GM23338 (cell line): ENCODE results near the gene NAB2. TPM values are rescaled to one million over a fixed set of nuclear protein-coding genes. Genes with fewer than 3 reads are reported as not detected.

ENCODE experiments used
- ATAC-seq: fragments of 200-7000 bp; cut with Tn5 transposase; 3 replicates; pipeline ENCODE4 v1.9.1; 2020
- DNase-seq: peaks from one replicate; pipeline ENCODE4 v3.0.0-alpha.2; 2015; ENCODE audit warnings: low spot score
- H2AFZ ChIP-seq: fragments of 200-600 bp; sonication (generic); 2 replicates; pipeline ENCODE4 v1.8.0; 2016; ENCODE audit warnings: antibody characterized with exemption, mild to moderate bottlenecking, moderate library complexity
- H3F3A ChIP-seq: fragments of 200-600 bp; sonication (generic); replicated peaks from 2 replicates; pipeline ENCODE4 v1.8.0; 2017; ENCODE audit warnings: antibody characterized with exemption, mixed run types, low read depth
- H3K27ac ChIP-seq: fragments of 200-600 bp; sonication (generic); 2 replicates; pipeline ENCODE4 v1.6.1; 2016; ENCODE audit warnings: low read depth
- H3K27me3 ChIP-seq: fragments of 200-600 bp; sonication (generic); 2 replicates; pipeline ENCODE4 v1.8.0; 2016; ENCODE audit warnings: mild to moderate bottlenecking, mixed run types, moderate library complexity; ENCODE audit not compliant: insufficient read depth
- H3K36me3 ChIP-seq: fragments of 200-600 bp; sonication (generic); 2 replicates; pipeline ENCODE4 v1.8.0; 2016; ENCODE audit warnings: mild to moderate bottlenecking; ENCODE audit not compliant: insufficient read depth
- H3K4me1 ChIP-seq: fragments of 200-600 bp; sonication (generic); 2 replicates; pipeline ENCODE4 v1.8.0; 2016; ENCODE audit warnings: mild to moderate bottlenecking, moderate library complexity; ENCODE audit not compliant: insufficient read depth
- H3K4me2 ChIP-seq: fragments of 200-600 bp; sonication (generic); 2 replicates; pipeline ENCODE4 v1.7.1; 2017; ENCODE audit warnings: mixed run types
- H3K4me3 ChIP-seq: fragments of 200-600 bp; sonication (generic); 2 replicates; pipeline ENCODE4 v1.6.1; 2016; ENCODE audit warnings: mixed run types
- H3K79me2 ChIP-seq: fragments of 200-600 bp; sonication (generic); replicated peaks from 2 replicates; pipeline ENCODE4 v1.8.0; 2017; ENCODE audit warnings: mild to moderate bottlenecking; ENCODE audit not compliant: insufficient read depth
- H3K9me2 ChIP-seq: fragments of 200-600 bp; sonication (generic); 2 replicates; pipeline ENCODE4 v1.8.0; 2017; ENCODE audit not compliant: insufficient read depth
- H4K20me1 ChIP-seq: fragments of 200-600 bp; sonication (generic); replicated peaks from 2 replicates; pipeline ENCODE4 v1.8.0; 2017; ENCODE audit warnings: mild to moderate bottlenecking; ENCODE audit not compliant: insufficient read depth
- H3K27ac Mint-ChIP-seq: 2 replicates; pipeline ENCODE4 v1.8.0; 2020; ENCODE audit warnings: inconsistent platforms, mild to moderate bottlenecking, moderate library complexity, mixed read lengths
- H3K27me3 Mint-ChIP-seq: 3 replicates; pipeline ENCODE4 v1.8.0; 2022; ENCODE audit warnings: low read depth, mild to moderate bottlenecking, moderate library complexity, mixed read lengths, inconsistent platforms; ENCODE audit not compliant: insufficient read depth, poor library complexity
- H3K36me3 Mint-ChIP-seq: 3 replicates; pipeline ENCODE4 v1.8.0; 2021; ENCODE audit warnings: low read depth, mild to moderate bottlenecking, inconsistent platforms, moderate library complexity, mixed read lengths
- H3K4me1 Mint-ChIP-seq: 3 replicates; pipeline ENCODE4 v1.8.0; 2020; ENCODE audit warnings: mild to moderate bottlenecking, inconsistent platforms, mixed read lengths
- H3K4me3 Mint-ChIP-seq: 3 replicates; pipeline ENCODE4 v1.8.0; 2021; ENCODE audit warnings: moderate library complexity, mild to moderate bottlenecking, inconsistent platforms, mixed read lengths
- H3K9me3 Mint-ChIP-seq: 3 replicates; pipeline ENCODE4 v1.8.0; 2020; ENCODE audit warnings: moderate library complexity, mild to moderate bottlenecking, inconsistent platforms, mixed read lengths
- CREB1 ChIP-seq: fragments of 250-450 bp; sonication (Bioruptor Pico); IDR thresholded peaks from 2 replicates; pipeline ENCODE4 v1.5.0; 2020; ENCODE audit warnings: low read depth, mild to moderate bottlenecking, moderate library complexity
- CTCF ChIP-seq, 2 experiments: fragments of 200-600 bp in 1 of 2; sonication (generic) in 1 of 2; conservative IDR thresholded peaks; 2 replicates each; pipeline versions ENCODE4 v1.5.1 to v1.6.1; 2016 to 2017; ENCODE audit warnings: antibody characterized with exemption in 2 of 2, low read depth in 2 of 2, mild to moderate bottlenecking in 2 of 2, moderate library complexity in 1 of 2
- ETS1 ChIP-seq: IDR thresholded peaks from 2 replicates; pipeline ENCODE4 v1.6.1; 2016; ENCODE audit warnings: antibody characterized with exemption
- EZH2 ChIP-seq: fragments of 200-600 bp; sonication (generic); IDR thresholded peaks from one replicate; pipeline ENCODE4 v1.8.0; 2017; ENCODE audit warnings: antibody characterized with exemption, mild to moderate bottlenecking, low read depth; ENCODE audit not compliant: unreplicated experiment
- JUNB ChIP-seq: IDR thresholded peaks from one replicate; pipeline ENCODE4 v1.6.1; 2016; ENCODE audit warnings: antibody characterized with exemption; ENCODE audit not compliant: unreplicated experiment
- POLR2AphosphoS5 ChIP-seq: IDR thresholded peaks from 2 replicates; pipeline ENCODE4 v1.6.1; 2016; ENCODE audit warnings: antibody characterized with exemption, low read depth
- ZNF114 ChIP-seq: fragments of 250-450 bp; sonication (Bioruptor Pico); IDR thresholded peaks from 2 replicates; pipeline ENCODE4 v1.5.0; 2020; ENCODE audit warnings: mild to moderate bottlenecking, moderate library complexity
- ZNF331 ChIP-seq: fragments of 250-450 bp; sonication (Bioruptor Pico); IDR thresholded peaks from 2 replicates; pipeline ENCODE4 v1.5.0; 2020; ENCODE audit warnings: low read depth, mild to moderate bottlenecking, moderate library complexity
- ZNF462 ChIP-seq: fragments of 250-450 bp; sonication (Bioruptor Pico); IDR thresholded peaks from 2 replicates; pipeline ENCODE4 v1.5.0; 2020; ENCODE audit warnings: mild to moderate bottlenecking, moderate library complexity
- polyA plus RNA-seq: library from polyadenylated mRNA; unstranded; fragments of >200 nt; fragmentation: Nextera tagmentation; extraction: Ambion mirVana; gene quantifications from 2 replicates; pipeline ENCODE4 v1.2.1, GENCODE V29; 2016
- total RNA-seq: library from RNA; depleted of rRNA; stranded (reverse); fragments of >200 nt; shearing (Covaris generic); gene quantifications from 2 replicates; pipeline ENCODE4 v1.2.3, GENCODE V29; 2014

Gene NAB2
- total and polyA plus RNA-seq, 2 experiments from 2014 or later: 6.5 to 19.8 TPM

- Histone ChIP-seq H3K36me3 (peaks cover 3% of the 10 kb centered on the region; the same call in 1 of the 2 replicates), H3K79me2 (peaks cover 54% of the 10 kb centered on the region), H3K27me3 (no peaks in the 10 kb centered on the region), H3K4me2 (peak overlapping the region; percentile 93), H3K4me1 (peaks cover 57% of the 10 kb centered on the region), H3K27ac (peak overlapping the region; percentile 97), H3K4me3 (peak overlapping the region; percentile 98), H3K9me2 (no peaks in the 10 kb centered on the region), H2AFZ (no peak overlapping the region), H4K20me1 (peaks cover 26% of the 10 kb centered on the region), H3F3A (peaks cover 15% of the 10 kb centered on the region; the same call in 1 of the 2 replicates)
- peaks cover 39% of the 10 kb centered on the region for H3K27me3 Mint-ChIP-seq
- ATAC-seq: peak; percentile 15
- peak overlapping the region; percentile 84 for H3K27ac Mint-ChIP-seq
- peaks cover 23% of the 10 kb centered on the region for H3K36me3 Mint-ChIP-seq
- DNase-seq: peak; percentile 64
- H3K4me1 Mint-ChIP-seq: peaks cover 66% of the 10 kb centered on the region
- no peak for TF ChIP-seq POLR2AphosphoS5
- H3K9me3 Mint-ChIP-seq: no peaks in the 10 kb centered on the region
- H3K4me3 Mint-ChIP-seq: peak overlapping the region; percentile 86
Measured at GRCh38 chr12:57129321-57129842, 40.5 kb downstream of the NAB2 start.

GRCh38 chr12:57129889-57130288, 41.0 kb downstream of the NAB2 start:
- Histone ChIP-seq H3K27me3 (no peaks in the 10 kb centered on the region), H3K79me2 (peaks cover 59% of the 10 kb centered on the region), H3K4me3 (peak overlapping the region; percentile 98), H3K36me3 (peaks cover 3% of the 10 kb centered on the region; the same call in 1 of the 2 replicates), H3F3A (peaks cover 17% of the 10 kb centered on the region; the same call in 1 of the 2 replicates), H3K27ac (peak overlapping the region; percentile 12; the same call in 1 of the 2 replicates), H3K4me2 (peak overlapping the region; percentile 93), H3K4me1 (peaks cover 62% of the 10 kb centered on the region), H2AFZ (no peak overlapping the region), H3K9me2 (no peaks in the 10 kb centered on the region), H4K20me1 (peaks cover 27% of the 10 kb centered on the region)
- Mint-ChIP-seq H3K36me3 (peaks cover 23% of the 10 kb centered on the region), H3K27me3 (peaks cover 40% of the 10 kb centered on the region), H3K4me1 (peaks cover 65% of the 10 kb centered on the region), H3K4me3 (peak overlapping the region; percentile 86), H3K9me3 (no peaks in the 10 kb centered on the region), H3K27ac (peak overlapping the region; percentile 84)
- no peak for DNase-seq
- ATAC-seq: no peak
- TF ChIP-seq ZNF462: no peak
- no peak for TF ChIP-seq JUNB
- TF ChIP-seq EZH2: no peak
- TF ChIP-seq ZNF114 (CRISPR knock-in tag): no peak
- no peak for TF ChIP-seq ZNF331
- no peak for TF ChIP-seq ETS1
- no peak for TF ChIP-seq CREB1 (CRISPR knock-in tag)
- TF ChIP-seq CTCF (conservative IDR thresholded peaks at IDR 0.05; ENCODE audit: low read depth in 2 of 2): no peak
